HCT116 (cell line): ENCODE results near the gene NPHP3.

Experiments
- CBX3 ChIP-seq: IDR thresholded peaks from 2 replicates; pipeline ENCODE4 v1.6.1; 2012; ENCODE audit warnings: low read depth
- EZH2 ChIP-seq: fragments of 200-600 bp; sonication (generic); IDR thresholded peaks from 2 replicates; pipeline ENCODE4 v1.6.1; 2017; ENCODE audit warnings: antibody characterized with exemption, mixed run types
- POLR2A ChIP-seq: IDR thresholded peaks from 2 replicates; pipeline ENCODE4 v1.7.0; 2011; ENCODE audit warnings: borderline replicate concordance; ENCODE audit not compliant: insufficient read depth, insufficient read length; ENCODE audit errors: extremely low read depth
- POLR2AphosphoS5 ChIP-seq: IDR thresholded peaks from 2 replicates; pipeline ENCODE4 v1.6.1; 2011; ENCODE audit warnings: mild to moderate bottlenecking, low read depth, low read length, moderate library complexity
- TCF7L2 ChIP-seq: IDR thresholded peaks from 2 replicates; pipeline ENCODE4 v1.7.0; 2011; ENCODE audit warnings: borderline replicate concordance, inconsistent platforms; ENCODE audit not compliant: insufficient read depth, insufficient read length; ENCODE audit errors: extremely low read depth
- YY1 ChIP-seq: IDR thresholded peaks from 2 replicates; pipeline ENCODE4 v1.6.1; 2011; ENCODE audit warnings: low read length, low read depth, moderate library complexity, mild to moderate bottlenecking; ENCODE audit not compliant: insufficient replicate concordance; ENCODE audit errors: extremely low read depth
- TF ChIP-seq, protein P1 (sequence below), 3 experiments: fragments of 200-600 bp in 1 of 3; sonication (generic) in 1 of 3; IDR thresholded peaks in 2 of 3; conservative IDR thresholded peaks in 1 of 3; 2 replicates each; pipeline ENCODE4 v1.5.1; 2012 to 2017; ENCODE audit warnings: low read depth in 2 of 3, low read length in 2 of 3, antibody characterized with exemption in 1 of 3, borderline replicate concordance in 1 of 3, control low read depth in 1 of 3, mild to moderate bottlenecking in 1 of 3, mixed read lengths in 1 of 3, mixed run types in 1 of 3, moderate library complexity in 1 of 3; ENCODE audit not compliant: insufficient read depth in 1 of 3
- TF ChIP-seq, protein P2 (sequence below): IDR thresholded peaks from 2 replicates; pipeline ENCODE4 v1.6.1; 2012; ENCODE audit warnings: low read depth

DNA sequence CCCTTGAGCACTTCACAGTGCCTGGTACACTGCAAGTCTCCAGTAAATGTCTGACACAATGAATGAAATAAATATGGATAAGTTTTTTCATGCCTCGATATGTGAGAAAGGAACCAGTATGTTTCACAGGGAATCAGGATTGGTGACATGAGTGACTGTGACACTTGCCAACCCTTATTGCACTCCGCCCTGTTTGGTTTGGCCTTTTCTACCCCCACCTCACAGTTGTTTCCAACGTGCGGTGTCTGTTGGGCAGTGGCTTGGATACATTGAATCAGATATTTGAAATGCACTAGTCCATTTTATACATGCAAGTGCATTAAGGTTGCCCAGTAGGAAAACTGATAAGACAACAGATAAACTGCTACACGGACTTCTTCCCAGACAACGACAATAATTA is 2.0 kb downstream of the NPHP3 start:
- TF ChIP-seq YY1, result no peak
- no peak for TF ChIP-seq POLR2AphosphoS5
- no peak for TF ChIP-seq TCF7L2
- TF ChIP-seq, protein P1, sequence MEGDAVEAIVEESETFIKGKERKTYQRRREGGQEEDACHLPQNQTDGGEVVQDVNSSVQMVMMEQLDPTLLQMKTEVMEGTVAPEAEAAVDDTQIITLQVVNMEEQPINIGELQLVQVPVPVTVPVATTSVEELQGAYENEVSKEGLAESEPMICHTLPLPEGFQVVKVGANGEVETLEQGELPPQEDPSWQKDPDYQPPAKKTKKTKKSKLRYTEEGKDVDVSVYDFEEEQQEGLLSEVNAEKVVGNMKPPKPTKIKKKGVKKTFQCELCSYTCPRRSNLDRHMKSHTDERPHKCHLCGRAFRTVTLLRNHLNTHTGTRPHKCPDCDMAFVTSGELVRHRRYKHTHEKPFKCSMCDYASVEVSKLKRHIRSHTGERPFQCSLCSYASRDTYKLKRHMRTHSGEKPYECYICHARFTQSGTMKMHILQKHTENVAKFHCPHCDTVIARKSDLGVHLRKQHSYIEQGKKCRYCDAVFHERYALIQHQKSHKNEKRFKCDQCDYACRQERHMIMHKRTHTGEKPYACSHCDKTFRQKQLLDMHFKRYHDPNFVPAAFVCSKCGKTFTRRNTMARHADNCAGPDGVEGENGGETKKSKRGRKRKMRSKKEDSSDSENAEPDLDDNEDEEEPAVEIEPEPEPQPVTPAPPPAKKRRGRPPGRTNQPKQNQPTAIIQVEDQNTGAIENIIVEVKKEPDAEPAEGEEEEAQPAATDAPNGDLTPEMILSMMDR (IDR thresholded peaks at IDR 0.05 in 2 of 3, conservative IDR thresholded peaks at IDR 0.05 in 1 of 3; ENCODE audit: borderline replicate concordance in 1 of 3, insufficient read depth in 1 of 3, low read depth in 2 of 3, low read length in 2 of 3), result no peak
- TF ChIP-seq, protein P2, sequence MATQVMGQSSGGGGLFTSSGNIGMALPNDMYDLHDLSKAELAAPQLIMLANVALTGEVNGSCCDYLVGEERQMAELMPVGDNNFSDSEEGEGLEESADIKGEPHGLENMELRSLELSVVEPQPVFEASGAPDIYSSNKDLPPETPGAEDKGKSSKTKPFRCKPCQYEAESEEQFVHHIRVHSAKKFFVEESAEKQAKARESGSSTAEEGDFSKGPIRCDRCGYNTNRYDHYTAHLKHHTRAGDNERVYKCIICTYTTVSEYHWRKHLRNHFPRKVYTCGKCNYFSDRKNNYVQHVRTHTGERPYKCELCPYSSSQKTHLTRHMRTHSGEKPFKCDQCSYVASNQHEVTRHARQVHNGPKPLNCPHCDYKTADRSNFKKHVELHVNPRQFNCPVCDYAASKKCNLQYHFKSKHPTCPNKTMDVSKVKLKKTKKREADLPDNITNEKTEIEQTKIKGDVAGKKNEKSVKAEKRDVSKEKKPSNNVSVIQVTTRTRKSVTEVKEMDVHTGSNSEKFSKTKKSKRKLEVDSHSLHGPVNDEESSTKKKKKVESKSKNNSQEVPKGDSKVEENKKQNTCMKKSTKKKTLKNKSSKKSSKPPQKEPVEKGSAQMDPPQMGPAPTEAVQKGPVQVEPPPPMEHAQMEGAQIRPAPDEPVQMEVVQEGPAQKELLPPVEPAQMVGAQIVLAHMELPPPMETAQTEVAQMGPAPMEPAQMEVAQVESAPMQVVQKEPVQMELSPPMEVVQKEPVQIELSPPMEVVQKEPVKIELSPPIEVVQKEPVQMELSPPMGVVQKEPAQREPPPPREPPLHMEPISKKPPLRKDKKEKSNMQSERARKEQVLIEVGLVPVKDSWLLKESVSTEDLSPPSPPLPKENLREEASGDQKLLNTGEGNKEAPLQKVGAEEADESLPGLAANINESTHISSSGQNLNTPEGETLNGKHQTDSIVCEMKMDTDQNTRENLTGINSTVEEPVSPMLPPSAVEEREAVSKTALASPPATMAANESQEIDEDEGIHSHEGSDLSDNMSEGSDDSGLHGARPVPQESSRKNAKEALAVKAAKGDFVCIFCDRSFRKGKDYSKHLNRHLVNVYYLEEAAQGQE, result no peak
- TF ChIP-seq POLR2A, result no peak
- no peak for TF ChIP-seq EZH2
- no peak for TF ChIP-seq CBX3
